K562 (cell line): ENCODE measurements around the gene TIMM8A. TPM values are rescaled to one million over a fixed set of nuclear protein-coding genes. Genes with fewer than 3 reads are reported as not detected.
A peak's percentile ranks its signal among the peaks of the same experiment; 100 is the strongest.

Experiments
- ARID1B ChIP-seq: fragments of 450-650 bp; IDR thresholded peaks from 2 replicates; pipeline ENCODE4 v1.6.1; 2016; ENCODE audit warnings: antibody characterized with exemption, mild to moderate bottlenecking, inconsistent platforms
- ARID2 ChIP-seq: fragments of 450-650 bp; IDR thresholded peaks from 2 replicates; pipeline ENCODE4 v1.6.1; 2017; ENCODE audit warnings: antibody characterized with exemption, mild to moderate bottlenecking
- BRD9 ChIP-seq: fragments of 450-650 bp; IDR thresholded peaks from 2 replicates; pipeline ENCODE4 v1.6.1; 2018; ENCODE audit warnings: low read depth; ENCODE audit not compliant: partially characterized antibody
- CHD1 ChIP-seq: fragments of 200-600 bp; sonication (generic); IDR thresholded peaks from one replicate; pipeline ENCODE4 v1.6.1; 2012; ENCODE audit warnings: mild to moderate bottlenecking, moderate library complexity, low read length, inconsistent platforms
- FOXJ2 ChIP-seq: fragments of 200-800 bp; sonication (Bioruptor generic); IDR thresholded peaks from 2 replicates; pipeline ENCODE4 v1.6.1; 2016; ENCODE audit warnings: missing genetic modification characterization, missing compliant biosample characterization
- MIER1 ChIP-seq: fragments of 450-650 bp; IDR thresholded peaks from 2 replicates; pipeline ENCODE4 v1.6.1; 2016; ENCODE audit warnings: antibody characterized with exemption, mild to moderate bottlenecking, low read depth
- PYGO2 ChIP-seq: fragments of 450-650 bp; IDR thresholded peaks from 2 replicates; pipeline ENCODE4 v1.6.1; 2016; ENCODE audit warnings: mild to moderate bottlenecking, missing genetic modification characterization, moderate library complexity, missing compliant biosample characterization
- RAD21 ChIP-seq, 2 experiments: fragments of 250-450 bp in 1 of 2; fragments of 450-650 bp in 1 of 2; sonication (Bioruptor Pico) in 1 of 2; formaldehyde crosslinking in 1 of 2; IDR thresholded peaks in 1 of 2; conservative IDR thresholded peaks in 1 of 2; 2 replicates each; pipeline versions ENCODE4 v1.4.0 to v1.8.0; 2020 to 2022; ENCODE audit warnings: mild to moderate bottlenecking in 2 of 2, moderate library complexity in 1 of 2
- SMAD2 ChIP-seq: fragments of 150-350 bp; IDR thresholded peaks from 2 replicates; pipeline ENCODE4 v1.6.1; 2014; ENCODE audit warnings: low read depth, mild to moderate bottlenecking, low read length
- SREBF1 ChIP-seq: fragments of 150-350 bp; IDR thresholded peaks from 2 replicates; pipeline ENCODE4 v1.6.1; 2014; ENCODE audit warnings: antibody characterized with exemption, low read depth, low read length, borderline replicate concordance
- STAT5B ChIP-seq: fragments of 250-450 bp; sonication (Bioruptor Pico); IDR thresholded peaks from 2 replicates; pipeline ENCODE4 v1.8.0; 2021; ENCODE audit warnings: mild to moderate bottlenecking, inconsistent platforms
- ZKSCAN3 ChIP-seq: fragments of 250-450 bp; sonication (Bioruptor Pico); IDR thresholded peaks from 2 replicates; pipeline ENCODE4 v1.4.0; 2020
- ZSCAN29 ChIP-seq: fragments of 450-650 bp; IDR thresholded peaks from 2 replicates; pipeline ENCODE4 v1.6.1; 2017
- polyA plus RNA-seq, 8 experiments: library from polyadenylated mRNA; depleted of rRNA in 4 of 8; stranded (reverse) in 5 of 8; unstranded in 3 of 8; fragments of >200 nt; fragmentation: Nextera tagmentation in 2 of 8; fragmentation: Illumina TruSeq in 1 of 8; extraction: Ambion mirVana in 2 of 8; extraction: Trizol in 1 of 8; gene quantifications; 2 replicates each; pipeline versions ENCODE4 v1.2.1 to v1.2.3, GENCODE V29; 2011 to 2014; ENCODE audit warnings: inconsistent platforms in 1 of 8, missing spikeins in 1 of 8
- total RNA-seq, 7 experiments: library from RNA; depleted of rRNA in 6 of 7; stranded (reverse); fragments of >200 nt in 6 of 7; fragmentation: Illumina TruSeq in 2 of 7; extraction: Trizol in 2 of 7; gene quantifications; 2 replicates each; pipeline versions ENCODE4 v1.2.1 to v1.2.3, GENCODE V29; 2011 to 2021; ENCODE audit warnings: low replicate concordance in 1 of 7
- TF ChIP-seq, protein P1 (sequence below), 2 experiments: fragments of 450-650 bp; conservative IDR thresholded peaks; 2 replicates each; pipeline ENCODE4 v1.6.1; 2017; ENCODE audit warnings: mild to moderate bottlenecking in 2 of 2, moderate library complexity in 2 of 2
- TF ChIP-seq, protein P2 (sequence below): sonication (generic); formaldehyde crosslinking; IDR thresholded peaks from 2 replicates; pipeline ENCODE4 v1.8.0; 2022; ENCODE audit warnings: mild to moderate bottlenecking, missing genetic modification reagents
- TF ChIP-seq, protein P3 (sequence below): fragments of 450-650 bp; IDR thresholded peaks from 2 replicates; pipeline ENCODE4 v1.6.1; 2018; ENCODE audit not compliant: partially characterized antibody
- TF ChIP-seq, protein P4 (sequence below): fragments of 450-650 bp; formaldehyde crosslinking; IDR thresholded peaks from 2 replicates; pipeline ENCODE4 v1.4.0; 2020; ENCODE audit warnings: mild to moderate bottlenecking, moderate library complexity
- TF ChIP-seq, protein P5 (sequence below): IDR thresholded peaks from 3 replicates; pipeline ENCODE4 v1.6.1; 2011; ENCODE audit warnings: borderline replicate concordance, mild to moderate bottlenecking; ENCODE audit not compliant: insufficient read length, insufficient read depth

Gene TIMM8A
- total and polyA plus RNA-seq, 9 of the 15 experiments (the other 6 are each of a cell fraction or from before 2014, with no cell fraction given): 10.9 to 132 (median 41.1) TPM

DNA sequence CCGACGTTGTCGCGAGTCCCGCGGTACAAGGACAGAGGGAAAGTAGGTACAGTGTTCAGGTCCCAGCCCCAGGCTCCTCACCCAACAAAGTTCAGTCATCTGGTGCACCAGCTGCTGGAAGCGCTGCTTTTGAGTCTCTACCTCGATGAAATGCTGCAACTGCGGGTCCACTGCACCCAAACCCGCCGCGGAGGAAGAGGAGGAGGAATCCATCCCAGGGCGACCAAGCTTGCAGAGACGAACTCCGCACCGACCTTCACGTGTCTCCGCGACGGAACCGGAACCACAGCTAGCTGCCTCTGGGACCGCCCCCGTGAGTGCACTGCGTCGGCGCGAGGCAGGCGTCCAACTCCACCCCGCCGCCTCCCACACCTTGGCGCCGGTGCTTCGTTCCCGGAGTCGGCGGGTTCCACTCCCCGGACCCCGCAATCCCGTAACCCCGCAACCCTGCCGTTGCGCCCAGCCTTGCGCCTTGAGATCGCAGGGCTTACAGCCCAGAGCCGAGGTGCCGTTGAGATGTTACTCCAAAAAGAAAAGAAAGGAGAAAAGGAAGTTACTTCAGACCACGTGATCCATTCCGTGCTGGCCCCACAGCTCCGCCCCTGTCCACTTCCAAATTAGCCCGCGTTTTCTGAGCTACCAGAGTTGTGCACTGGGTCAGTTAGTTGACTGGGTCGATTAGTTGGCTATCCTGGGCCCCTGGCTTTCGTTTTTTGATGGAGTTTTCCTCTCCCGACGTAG, at the start of gene TIMM8A (continued):
- TF ChIP-seq, protein P1, sequence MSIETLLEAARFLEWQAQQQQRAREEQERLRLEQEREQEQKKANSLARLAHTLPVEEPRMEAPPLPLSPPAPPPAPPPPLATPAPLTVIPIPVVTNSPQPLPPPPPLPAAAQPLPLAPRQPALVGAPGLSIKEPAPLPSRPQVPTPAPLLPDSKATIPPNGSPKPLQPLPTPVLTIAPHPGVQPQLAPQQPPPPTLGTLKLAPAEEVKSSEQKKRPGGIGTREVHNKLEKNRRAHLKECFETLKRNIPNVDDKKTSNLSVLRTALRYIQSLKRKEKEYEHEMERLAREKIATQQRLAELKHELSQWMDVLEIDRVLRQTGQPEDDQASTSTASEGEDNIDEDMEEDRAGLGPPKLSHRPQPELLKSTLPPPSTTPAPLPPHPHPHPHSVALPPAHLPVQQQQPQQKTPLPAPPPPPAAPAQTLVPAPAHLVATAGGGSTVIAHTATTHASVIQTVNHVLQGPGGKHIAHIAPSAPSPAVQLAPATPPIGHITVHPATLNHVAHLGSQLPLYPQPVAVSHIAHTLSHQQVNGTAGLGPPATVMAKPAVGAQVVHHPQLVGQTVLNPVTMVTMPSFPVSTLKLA (conservative IDR thresholded peaks at IDR 0.05): peak; percentile 89 to 94
- TF ChIP-seq ARID1B: no peak; the same call in 1 of the 2 replicates
- no peak for TF ChIP-seq MIER1
- no peak for TF ChIP-seq CHD1
- no peak for TF ChIP-seq FOXJ2
- TF ChIP-seq ZSCAN29: no peak
- no peak for TF ChIP-seq ARID2
- TF ChIP-seq SMAD2: no peak
- no peak for TF ChIP-seq RAD21 (CRISPR knock-in tag; conservative IDR thresholded peaks at IDR 0.05 in 1 of 2, IDR thresholded peaks at IDR 0.05 in 1 of 2)
- TF ChIP-seq, protein P2, sequence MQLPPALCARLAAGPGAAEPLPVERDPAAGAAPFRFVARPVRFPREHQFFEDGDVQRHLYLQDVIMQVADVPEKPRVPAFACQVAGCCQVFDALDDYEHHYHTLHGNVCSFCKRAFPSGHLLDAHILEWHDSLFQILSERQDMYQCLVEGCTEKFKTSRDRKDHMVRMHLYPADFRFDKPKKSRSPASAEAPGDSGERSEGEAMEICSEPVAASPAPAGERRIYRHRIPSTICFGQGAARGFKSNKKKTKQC (CRISPR knock-in tag): no peak
- no peak for TF ChIP-seq ZKSCAN3
- TF ChIP-seq, protein P3, sequence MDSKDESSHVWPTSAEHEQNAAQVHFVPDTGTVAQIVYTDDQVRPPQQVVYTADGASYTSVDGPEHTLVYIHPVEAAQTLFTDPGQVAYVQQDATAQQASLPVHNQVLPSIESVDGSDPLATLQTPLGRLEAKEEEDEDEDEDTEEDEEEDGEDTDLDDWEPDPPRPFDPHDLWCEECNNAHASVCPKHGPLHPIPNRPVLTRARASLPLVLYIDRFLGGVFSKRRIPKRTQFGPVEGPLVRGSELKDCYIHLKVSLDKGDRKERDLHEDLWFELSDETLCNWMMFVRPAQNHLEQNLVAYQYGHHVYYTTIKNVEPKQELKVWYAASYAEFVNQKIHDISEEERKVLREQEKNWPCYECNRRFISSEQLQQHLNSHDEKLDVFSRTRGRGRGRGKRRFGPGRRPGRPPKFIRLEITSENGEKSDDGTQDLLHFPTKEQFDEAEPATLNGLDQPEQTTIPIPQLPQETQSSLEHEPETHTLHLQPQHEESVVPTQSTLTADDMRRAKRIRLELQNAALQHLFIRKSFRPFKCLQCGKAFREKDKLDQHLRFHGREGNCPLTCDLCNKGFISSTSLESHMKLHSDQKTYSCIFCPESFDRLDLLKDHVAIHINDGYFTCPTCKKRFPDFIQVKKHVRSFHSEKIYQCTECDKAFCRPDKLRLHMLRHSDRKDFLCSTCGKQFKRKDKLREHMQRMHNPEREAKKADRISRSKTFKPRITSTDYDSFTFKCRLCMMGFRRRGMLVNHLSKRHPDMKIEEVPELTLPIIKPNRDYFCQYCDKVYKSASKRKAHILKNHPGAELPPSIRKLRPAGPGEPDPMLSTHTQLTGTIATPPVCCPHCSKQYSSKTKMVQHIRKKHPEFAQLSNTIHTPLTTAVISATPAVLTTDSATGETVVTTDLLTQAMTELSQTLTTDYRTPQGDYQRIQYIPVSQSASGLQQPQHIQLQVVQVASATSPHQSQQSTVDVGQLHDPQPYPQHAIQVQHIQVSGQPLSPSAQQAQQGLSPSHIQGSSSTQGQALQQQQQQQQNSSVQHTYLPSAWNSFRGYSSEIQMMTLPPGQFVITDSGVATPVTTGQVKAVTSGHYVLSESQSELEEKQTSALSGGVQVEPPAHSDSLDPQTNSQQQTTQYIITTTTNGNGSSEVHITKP: peak; percentile 48
- TF ChIP-seq, protein P4, sequence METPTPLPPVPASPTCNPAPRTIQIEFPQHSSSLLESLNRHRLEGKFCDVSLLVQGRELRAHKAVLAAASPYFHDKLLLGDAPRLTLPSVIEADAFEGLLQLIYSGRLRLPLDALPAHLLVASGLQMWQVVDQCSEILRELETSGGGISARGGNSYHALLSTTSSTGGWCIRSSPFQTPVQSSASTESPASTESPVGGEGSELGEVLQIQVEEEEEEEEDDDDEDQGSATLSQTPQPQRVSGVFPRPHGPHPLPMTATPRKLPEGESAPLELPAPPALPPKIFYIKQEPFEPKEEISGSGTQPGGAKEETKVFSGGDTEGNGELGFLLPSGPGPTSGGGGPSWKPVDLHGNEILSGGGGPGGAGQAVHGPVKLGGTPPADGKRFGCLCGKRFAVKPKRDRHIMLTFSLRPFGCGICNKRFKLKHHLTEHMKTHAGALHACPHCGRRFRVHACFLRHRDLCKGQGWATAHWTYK (CRISPR knock-in tag): no peak
- TF ChIP-seq PYGO2 (tag): no peak
- TF ChIP-seq, protein P5, sequence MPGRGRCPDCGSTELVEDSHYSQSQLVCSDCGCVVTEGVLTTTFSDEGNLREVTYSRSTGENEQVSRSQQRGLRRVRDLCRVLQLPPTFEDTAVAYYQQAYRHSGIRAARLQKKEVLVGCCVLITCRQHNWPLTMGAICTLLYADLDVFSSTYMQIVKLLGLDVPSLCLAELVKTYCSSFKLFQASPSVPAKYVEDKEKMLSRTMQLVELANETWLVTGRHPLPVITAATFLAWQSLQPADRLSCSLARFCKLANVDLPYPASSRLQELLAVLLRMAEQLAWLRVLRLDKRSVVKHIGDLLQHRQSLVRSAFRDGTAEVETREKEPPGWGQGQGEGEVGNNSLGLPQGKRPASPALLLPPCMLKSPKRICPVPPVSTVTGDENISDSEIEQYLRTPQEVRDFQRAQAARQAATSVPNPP: no peak
- no peak for TF ChIP-seq BRD9
- TF ChIP-seq STAT5B (CRISPR knock-in tag): no peak
- TF ChIP-seq SREBF1: no peak
